ENCODE results near the gene MBNL1. TPM values are rescaled to one million over a fixed set of nuclear protein-coding genes. Genes with fewer than 3 reads are reported as not detected.

MBNL1 gene
- total RNA-seq, 4 donors from 2014 or later = 190 to 279 (median 216) TPM

DNA sequence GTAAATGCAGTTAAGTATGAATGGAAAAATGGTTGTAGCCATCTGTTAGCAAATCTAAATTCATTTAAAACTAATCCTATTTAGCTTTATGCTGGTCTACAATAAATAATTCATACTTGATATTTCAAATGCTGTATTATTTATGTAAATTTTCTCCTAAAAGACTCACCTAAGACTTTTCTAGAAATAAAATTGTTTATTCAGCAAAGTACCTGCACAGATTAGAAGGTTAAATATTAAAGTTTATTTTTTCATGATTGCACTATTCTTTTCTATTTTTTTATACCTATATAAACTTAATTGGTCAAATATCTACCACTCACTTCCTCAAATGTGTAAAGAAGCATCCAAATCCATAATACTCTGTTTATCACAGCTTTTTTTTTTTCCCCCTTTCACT is 45.2 kb downstream of the MBNL1 start:
- no peak for TF ChIP-seq CTCF (IDR thresholded peaks at IDR 0.05)
- no peak for TF ChIP-seq POLR2A (IDR thresholded peaks at IDR 0.05)
- Histone ChIP-seq H3K27ac (no peak overlapping the region), H3K27me3 (no peaks in the 10 kb centered on the region), H3K4me3 (replicated peaks in 1 of 3) (no peak overlapping the region), H3K4me1 (peaks cover 9 to 15% of the 10 kb centered on the region in 2 donors), H3K36me3 (no peaks in the 10 kb centered on the region), H3K9me3 (no peaks in the 10 kb centered on the region)
- intact Hi-C loops (cut with DNase I) = no loop called here
- no peak for DNase-seq

DNA sequence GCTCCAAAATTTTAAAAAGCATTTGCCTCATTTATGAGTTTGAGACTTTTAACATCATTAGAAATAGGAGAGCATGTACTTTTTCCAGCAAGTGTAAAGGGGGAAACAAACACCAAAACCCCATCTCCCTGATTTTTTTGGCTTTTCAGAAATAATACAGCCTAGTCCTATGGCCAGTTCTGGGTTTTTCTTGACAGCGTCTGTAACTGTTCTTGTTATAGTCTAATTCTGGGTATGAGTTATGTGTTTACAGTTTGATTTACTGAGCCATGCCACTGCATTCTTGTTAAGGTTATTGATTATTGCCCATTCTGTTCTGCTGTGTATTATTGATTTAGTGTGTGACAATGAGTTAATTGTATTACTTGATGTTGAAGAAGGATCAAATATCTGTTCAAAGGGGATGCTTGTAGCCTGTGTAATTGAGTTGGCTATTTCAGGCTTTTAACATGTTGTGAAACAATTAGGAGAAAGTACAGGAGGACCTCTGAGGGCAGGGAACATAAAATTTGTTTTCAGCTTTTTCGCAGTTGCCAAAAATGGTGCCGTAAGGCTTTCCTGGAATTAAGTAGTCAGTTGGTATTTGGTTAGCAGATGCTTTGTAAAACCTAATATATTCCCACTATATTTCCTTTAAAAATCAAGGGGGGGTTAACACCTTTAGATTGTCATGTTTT is 46.1 kb downstream of the MBNL1 start:
- Histone ChIP-seq H3K36me3 (no peaks in the 10 kb centered on the region), H3K4me3 (replicated peaks in 1 of 3) (no peak overlapping the region), H3K27ac (no peak overlapping the region), H3K9me3 (no peaks in the 10 kb centered on the region), H3K27me3 (no peaks in the 10 kb centered on the region), H3K4me1 (peaks cover 13 to 17% of the 10 kb centered on the region in 2 donors)
- intact Hi-C loops (cut with DNase I) = no loop called here
- DNase-seq = no peak
- TF ChIP-seq CTCF (IDR thresholded peaks at IDR 0.05) = no peak
- TF ChIP-seq POLR2A (IDR thresholded peaks at IDR 0.05) = no peak
- 84 to 91% methylated on average over 3 of the region's 3 CpGs for WGBS, 2 donors

- no peaks in the 10 kb centered on the region for H3K36me3 ChIP-seq
- H3K4me3 ChIP-seq (replicated peaks in 1 of 3) = no peak overlapping the region
- H3K9me3 ChIP-seq = no peaks in the 10 kb centered on the region
- no peaks in the 10 kb centered on the region for H3K27me3 ChIP-seq
- 62 to 77% methylated on average over 6 of the region's 6 CpGs for WGBS, 2 donors
- no peak for DNase-seq
- no peak for TF ChIP-seq POLR2A (IDR thresholded peaks at IDR 0.05)
- TF ChIP-seq CTCF (IDR thresholded peaks at IDR 0.05) = no peak
- peaks cover 13 to 17% of the 10 kb centered on the region in 2 donors for H3K4me1 ChIP-seq
- no peak overlapping the region for H3K27ac ChIP-seq
- intact Hi-C loops (cut with DNase I) = no loop called here
Observed at GRCh38 chr3:152315623-152316022, 46.9 kb downstream of the MBNL1 start.

GRCh38 chr3:152316318-152316717 is 47.6 kb downstream of the MBNL1 start:
- Histone ChIP-seq H3K4me3 (replicated peaks in 1 of 3) (no peak overlapping the region), H3K4me1 (peaks cover 13 to 19% of the 10 kb centered on the region in 2 donors), H3K27ac (peak overlapping the region in 1 of 3 donors; percentile 4), H3K27me3 (no peaks in the 10 kb centered on the region), H3K9me3 (no peaks in the 10 kb centered on the region), H3K36me3 (no peaks in the 10 kb centered on the region)
- intact Hi-C loops (cut with DNase I) = no loop called here
- 95 to 97% methylated on average over 1 of the region's 1 CpG for WGBS, 2 donors
- no peak for TF ChIP-seq POLR2A (IDR thresholded peaks at IDR 0.05)
- TF ChIP-seq CTCF (IDR thresholded peaks at IDR 0.05) = no peak
- DNase-seq = no peak

DNA sequence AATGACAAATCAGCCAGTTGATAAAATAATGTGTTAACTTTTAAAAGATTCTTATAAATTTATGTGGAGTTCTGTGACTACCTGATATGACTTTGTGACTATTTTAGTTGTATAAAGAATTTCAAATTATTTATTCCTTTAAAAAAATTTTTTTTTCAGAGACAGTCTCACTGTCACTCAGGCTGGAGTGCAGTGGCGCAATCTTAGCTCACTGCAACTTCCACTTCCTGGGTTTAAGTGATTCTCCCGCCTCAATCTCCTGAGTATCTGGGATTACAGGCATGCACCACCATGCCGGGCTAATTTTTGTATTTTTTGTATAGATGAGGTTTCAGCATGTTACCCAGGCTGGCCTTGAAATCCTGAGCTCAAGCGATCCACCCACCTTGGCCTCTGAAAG is 48.5 kb downstream of the MBNL1 start:
- H3K27me3 ChIP-seq = no peaks in the 10 kb centered on the region
- DNase-seq = no peak
- no peaks in the 10 kb centered on the region for H3K36me3 ChIP-seq
- peaks cover 13 to 28% of the 10 kb centered on the region in 2 donors for H3K4me1 ChIP-seq
- peak overlapping the region in 1 of 3 donors; percentile 4 for H3K27ac ChIP-seq
- H3K9me3 ChIP-seq = no peaks in the 10 kb centered on the region
- intact Hi-C loops (cut with DNase I) = no loop called here
- TF ChIP-seq CTCF (IDR thresholded peaks at IDR 0.05) = no peak
- no peak for TF ChIP-seq POLR2A (IDR thresholded peaks at IDR 0.05)
- H3K4me3 ChIP-seq (replicated peaks in 1 of 3) = no peak overlapping the region
- 87 to 95% methylated on average over 4 of the region's 4 CpGs for WGBS, 2 donors
